B cell (primary cell): ENCODE results near the gene RIMBP2. TPM values are rescaled to one million over a fixed set of nuclear protein-coding genes. Genes with fewer than 3 reads are reported as not detected.

Experiments
- ATAC-seq: fragments of 200-7000 bp; cut with Tn5 transposase; one replicate; pipeline ENCODE4 v1.10.0; 2021; ENCODE audit warnings: low read depth, mild to moderate bottlenecking, moderate number of reproducible peaks, moderate library complexity
- CTCF ChIA-PET: fragments of 350-600 bp; sonication (Branson Sonifier 250); formaldehyde crosslinking; loops from one replicate; lab custom pipeline; 2021; ENCODE audit warnings: antibody characterized with exemption, inconsistent platforms; lab: Charles Lee
- POLR2A ChIA-PET: fragments of 350-600 bp; sonication (Branson Sonifier 250); formaldehyde crosslinking; loops from one replicate; lab custom pipeline; 2021; ENCODE audit warnings: antibody characterized with exemption; lab: Charles Lee
- DNase-seq: peaks from one replicate; pipeline ENCODE4 v3.0.0; 2013
- H2AFZ ChIP-seq: 2 replicates; pipeline ENCODE4 v1.6.1; 2012; ENCODE audit warnings: mild to moderate bottlenecking, low read depth, low read length; ENCODE audit not compliant: insufficient read depth, poor library complexity, severe bottlenecking
- H3K27ac ChIP-seq, 2 donors: 1 replicate in 1 of 2; 2 replicates in 1 of 2; pipeline ENCODE4 v1.5.1; 2012 to 2013; ENCODE audit warnings: low read length in 2 of 2, mild to moderate bottlenecking in 2 of 2, moderate library complexity in 1 of 2
- H3K27me3 ChIP-seq, 4 experiments: fragments of 200-600 bp in 1 of 4; sonication (generic) in 1 of 4; replicated peaks in 1 of 4; 1 replicate in 2 of 4; 2 replicates in 2 of 4; pipeline versions ENCODE4 v1.6.1 to v1.7.0; 2013 to 2016; ENCODE audit warnings: low read length in 3 of 4, mild to moderate bottlenecking in 2 of 4, mixed read lengths in 1 of 4, moderate library complexity in 1 of 4; ENCODE audit not compliant: insufficient read depth in 4 of 4, control insufficient read depth in 3 of 4; ENCODE audit errors: control extremely low read depth in 1 of 4
- H3K36me3 ChIP-seq, 2 experiments: replicated peaks in 1 of 2; 1 replicate in 1 of 2; 2 replicates in 1 of 2; pipeline versions ENCODE4 v1.6.1 to v1.7.1; 2013; ENCODE audit warnings: low read length in 1 of 2; ENCODE audit not compliant: insufficient read depth in 2 of 2, control insufficient read depth in 1 of 2; ENCODE audit errors: control extremely low read depth in 1 of 2, extremely low read depth in 1 of 2
- H3K4me1 ChIP-seq, 2 donors: fragments of 200-600 bp in 1 of 2; sonication (generic) in 1 of 2; 1 replicate in 1 of 2; 2 replicates in 1 of 2; pipeline versions ENCODE4 v1.5.1 to v1.6.1; 2013 to 2017; ENCODE audit warnings: low read length in 2 of 2; ENCODE audit not compliant: control insufficient read depth in 2 of 2, insufficient read depth in 2 of 2
- H3K4me2 ChIP-seq: replicated peaks from 2 replicates; pipeline ENCODE3; 2012; ENCODE audit warnings: mild to moderate bottlenecking, low read depth, low read length; ENCODE audit not compliant: poor library complexity, severe bottlenecking
- H3K4me3 ChIP-seq, 5 experiments: fragments of 200-600 bp in 1 of 5; sonication (generic) in 1 of 5; 1 replicate in 3 of 5; 2 replicates in 2 of 5; pipeline versions ENCODE4 v1.5.1 to v1.7.0; 2011 to 2016; ENCODE audit warnings: low read length in 4 of 5, mild to moderate bottlenecking in 4 of 5, low read depth in 2 of 5, control low read depth in 1 of 5, moderate library complexity in 1 of 5; ENCODE audit not compliant: insufficient read depth in 1 of 5; ENCODE audit errors: control extremely low read depth in 1 of 5, extremely low read depth in 1 of 5
- H3K79me2 ChIP-seq: fragments of 200-600 bp; sonication (generic); one replicate; pipeline ENCODE4 v1.6.0; 2016; ENCODE audit warnings: low read length; ENCODE audit not compliant: control insufficient read depth, insufficient read depth
- H3K9ac ChIP-seq: fragments of 200-600 bp; sonication (generic); 2 replicates; pipeline ENCODE4 v1.6.1; 2017; ENCODE audit warnings: mild to moderate bottlenecking, low read length, moderate library complexity
- H3K9me3 ChIP-seq, 3 donors: one replicate each; pipeline versions ENCODE4 v1.6.1 to v1.7.1; 2013; ENCODE audit warnings: low read length in 2 of 3; ENCODE audit not compliant: control insufficient read depth in 2 of 3, insufficient read depth in 1 of 3; ENCODE audit errors: control extremely low read depth in 1 of 3
- H4K20me1 ChIP-seq: 2 replicates; pipeline ENCODE4 v1.6.0; 2012; ENCODE audit warnings: mild to moderate bottlenecking, low read length; ENCODE audit not compliant: insufficient read depth, control insufficient read depth, poor library complexity, severe bottlenecking
- H3K27ac Mint-ChIP-seq: one replicate; pipeline ENCODE4 v1.8.0; 2021; ENCODE audit warnings: mixed read lengths
- H3K27me3 Mint-ChIP-seq: one replicate; pipeline ENCODE4 v1.8.0; 2021; ENCODE audit warnings: mixed read lengths
- H3K4me1 Mint-ChIP-seq: one replicate; pipeline ENCODE4 v1.8.0; 2021; ENCODE audit warnings: mixed read lengths
- H3K4me3 Mint-ChIP-seq: one replicate; pipeline ENCODE4 v1.8.0; 2021; ENCODE audit warnings: mixed read lengths
- H3K9me3 Mint-ChIP-seq: one replicate; pipeline ENCODE4 v1.8.0; 2022; ENCODE audit warnings: mixed read lengths; ENCODE audit not compliant: insufficient read depth
- EZH2 ChIP-seq: IDR thresholded peaks from 2 replicates; pipeline ENCODE4 v1.6.1; 2012; ENCODE audit warnings: borderline replicate concordance, low read depth, mild to moderate bottlenecking, moderate library complexity, low read length; ENCODE audit not compliant: insufficient read depth, poor library complexity, severe bottlenecking
- WGBS: methylation state at CpG from one replicate; pipeline ENCODE4 v1.1.5; 2013; ENCODE audit warnings: missing lambda C conversion rate; ENCODE audit not compliant: insufficient coverage; 5-methylcytosine and 5-hydroxymethylcytosine counted together
- intact Hi-C: fragments of 100-400 bp; cut with micrococcal nuclease; formaldehyde crosslinking; loops from one replicate; pipeline ENCODE4 v1.10.0; 2022
- polyA plus RNA-seq: library from polyadenylated mRNA; depleted of rRNA; stranded (reverse); fragments of >200 nt; gene quantifications from 2 replicates; pipeline ENCODE4 v1.2.3, GENCODE V29; 2012
- total RNA-seq, 2 donors: library from RNA; stranded (reverse); fragments of 120-200 nt in 1 of 2; gene quantifications; 1 replicate in 1 of 2; 2 replicates in 1 of 2; pipeline versions ENCODE4 v1.2.3 to v1.2.4, GENCODE V29; 2013 to 2022
- TF ChIP-seq, protein P1 (sequence below): fragments of 200-600 bp; IDR thresholded peaks from one replicate; pipeline ENCODE4 v1.8.0; 2022; ENCODE audit warnings: antibody characterized with exemption, mild to moderate bottlenecking

The RIMBP2 gene
- total and polyA plus RNA-seq, 2 donors (not counting 1 experiment from before 2014, with no cell fraction given), result not detected

DNA sequence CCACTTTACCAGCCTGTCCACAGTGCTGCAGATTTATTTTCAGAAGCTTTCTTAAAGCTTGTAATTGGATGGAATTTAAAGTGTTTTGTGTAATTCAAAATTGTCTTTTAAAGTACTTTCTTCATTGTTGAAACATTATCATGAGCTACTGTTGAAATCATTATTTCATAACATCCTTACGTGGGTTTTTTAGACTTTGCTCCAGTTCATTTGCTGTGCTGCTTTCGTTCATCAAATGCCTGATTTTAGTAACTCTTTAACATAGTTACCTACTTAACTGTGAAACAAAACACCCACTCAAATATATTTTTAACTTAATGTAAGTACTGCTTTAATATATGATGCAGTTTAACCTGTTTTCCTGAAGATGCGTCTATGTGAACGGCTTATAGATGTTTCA is 330.9 kb downstream of the RIMBP2 start:
- intact Hi-C loops, result no loop called here
- Mint-ChIP-seq H3K9me3 (peaks cover 2% of the 10 kb centered on the region), H3K4me3 (no peak overlapping the region), H3K27ac (no peak overlapping the region), H3K4me1 (no peaks in the 10 kb centered on the region), H3K27me3 (no peaks in the 10 kb centered on the region)
- no peaks in the 10 kb centered on the region for H3K4me1 ChIP-seq
- H3K4me2 ChIP-seq, result no peak overlapping the region
- no peak for TF ChIP-seq EZH2
- TF ChIP-seq, protein P1, sequence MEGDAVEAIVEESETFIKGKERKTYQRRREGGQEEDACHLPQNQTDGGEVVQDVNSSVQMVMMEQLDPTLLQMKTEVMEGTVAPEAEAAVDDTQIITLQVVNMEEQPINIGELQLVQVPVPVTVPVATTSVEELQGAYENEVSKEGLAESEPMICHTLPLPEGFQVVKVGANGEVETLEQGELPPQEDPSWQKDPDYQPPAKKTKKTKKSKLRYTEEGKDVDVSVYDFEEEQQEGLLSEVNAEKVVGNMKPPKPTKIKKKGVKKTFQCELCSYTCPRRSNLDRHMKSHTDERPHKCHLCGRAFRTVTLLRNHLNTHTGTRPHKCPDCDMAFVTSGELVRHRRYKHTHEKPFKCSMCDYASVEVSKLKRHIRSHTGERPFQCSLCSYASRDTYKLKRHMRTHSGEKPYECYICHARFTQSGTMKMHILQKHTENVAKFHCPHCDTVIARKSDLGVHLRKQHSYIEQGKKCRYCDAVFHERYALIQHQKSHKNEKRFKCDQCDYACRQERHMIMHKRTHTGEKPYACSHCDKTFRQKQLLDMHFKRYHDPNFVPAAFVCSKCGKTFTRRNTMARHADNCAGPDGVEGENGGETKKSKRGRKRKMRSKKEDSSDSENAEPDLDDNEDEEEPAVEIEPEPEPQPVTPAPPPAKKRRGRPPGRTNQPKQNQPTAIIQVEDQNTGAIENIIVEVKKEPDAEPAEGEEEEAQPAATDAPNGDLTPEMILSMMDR, result no peak
- no peak overlapping the region for H2AFZ ChIP-seq
- no peaks in the 10 kb centered on the region for H3K79me2 ChIP-seq
- H3K9me3 ChIP-seq, result peaks cover 0 to 17% (median 15%) of the 10 kb centered on the region in 3 donors
- DNase-seq (no peak), ATAC-seq (no peak)
- H3K4me3 ChIP-seq, result no peak overlapping the region
- H4K20me1 ChIP-seq, result no peaks in the 10 kb centered on the region
- no peak overlapping the region for H3K9ac ChIP-seq
- CTCF ChIA-PET, result no interaction called here
- H3K27me3 ChIP-seq, result no peaks in the 10 kb centered on the region
- no peak overlapping the region for H3K27ac ChIP-seq
- POLR2A ChIA-PET, result no interaction called here
- no peaks in the 10 kb centered on the region for H3K36me3 ChIP-seq
- 100% methylated on average over 4 of the region's 4 CpGs for WGBS

DNA sequence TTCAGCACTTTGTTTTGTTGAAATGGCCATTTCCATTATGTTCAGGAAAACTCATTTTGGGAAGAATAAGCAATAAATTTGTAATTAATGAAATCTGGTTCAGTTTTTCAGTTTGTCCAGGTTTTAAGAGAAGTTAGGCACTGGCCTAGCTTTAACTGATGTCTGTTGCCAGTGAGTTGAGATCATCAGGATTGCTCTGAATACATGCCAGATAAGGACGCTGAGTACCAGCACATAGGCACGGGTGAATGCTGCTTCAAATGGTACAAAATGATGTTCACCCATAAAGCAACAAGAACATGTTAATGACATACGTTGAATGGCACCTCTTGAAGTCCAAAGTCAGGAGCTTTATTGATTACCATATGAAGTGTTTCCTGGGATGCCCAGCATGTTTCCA is 331.9 kb downstream of the RIMBP2 start:
- Histone ChIP-seq H3K36me3 (no peaks in the 10 kb centered on the region), H3K79me2 (no peaks in the 10 kb centered on the region), H3K4me3 (no peak overlapping the region), H3K9ac (no peak overlapping the region), H3K27me3 (no peaks in the 10 kb centered on the region), H3K9me3 (peaks cover 0 to 17% (median 15%) of the 10 kb centered on the region in 3 donors), H2AFZ (no peak overlapping the region), H3K4me1 (no peaks in the 10 kb centered on the region), H3K27ac (no peak overlapping the region), H4K20me1 (no peaks in the 10 kb centered on the region), H3K4me2 (no peak overlapping the region)
- DNase-seq (no peak), ATAC-seq (no peak)
- Mint-ChIP-seq H3K9me3 (peaks cover 2% of the 10 kb centered on the region), H3K27ac (no peak overlapping the region), H3K4me1 (no peaks in the 10 kb centered on the region), H3K27me3 (no peaks in the 10 kb centered on the region), H3K4me3 (no peak overlapping the region)
- intact Hi-C loops, result no loop called here
- POLR2A ChIA-PET, result no interaction called here
- no peak for TF ChIP-seq EZH2
- TF ChIP-seq, protein P1, result no peak
- CTCF ChIA-PET, result no interaction called here
- WGBS, result 82% methylated on average over 3 of the region's 3 CpGs
